Panc1 (cell line): ENCODE data around the gene NME4.

ENCODE experiments used
- CTCF ChIP-seq: fragments of 450-650 bp; IDR thresholded peaks from 2 replicates; pipeline ENCODE4 v1.5.1; 2017; ENCODE audit warnings: mild to moderate bottlenecking
- POLR2AphosphoS5 ChIP-seq: IDR thresholded peaks from 2 replicates; pipeline ENCODE4 v1.6.1; 2012; ENCODE audit warnings: mild to moderate bottlenecking, low read depth, low read length, moderate library complexity
- REST ChIP-seq, 2 experiments: IDR thresholded peaks; 2 replicates each; pipeline ENCODE4 v1.6.1; 2011 to 2012; ENCODE audit warnings: low read depth in 2 of 2, control low read depth in 1 of 2, low read length in 1 of 2, mild to moderate bottlenecking in 1 of 2, moderate library complexity in 1 of 2; ENCODE audit not compliant: insufficient read depth in 1 of 2
- TCF7L2 ChIP-seq: IDR thresholded peaks from 2 replicates; pipeline ENCODE4 v1.6.1; 2011; ENCODE audit warnings: mild to moderate bottlenecking, low read depth, low read length, inconsistent platforms

GRCh38 chr16:352547-353403, 44.2 kb upstream of the NME4 start, which contains the start of gene AXIN1:
- peak; percentile 89 for TF ChIP-seq CTCF
- TF ChIP-seq REST (IDR thresholded peaks at IDR 0.05; ENCODE audit: insufficient read depth in 1 of 2, low read depth in 2 of 2, low read length in 1 of 2), result no peak
- TF ChIP-seq TCF7L2, result no peak
- TF ChIP-seq POLR2AphosphoS5, result no peak
